NCI-H2196 treated with DMSO at 0.1 percent for 48 hours (cell line): ENCODE data around the gene GPD1L.
"Not testable (repeated sequence)": the region's sequence is repeated elsewhere in the genome, so short reads cannot be mapped to it uniquely, and the experiment has no call there.

Experiments used
- DNase-seq: peaks from one replicate; lab custom pipeline; 2025; ENCODE audit not compliant: unreplicated experiment; lab: John Stamatoyannopoulos, UW

Gene GPD1L

GRCh38 chr3:32106132-32106928 is at the start of gene GPD1L:
GPD1L (plus strand) TSS chr3:32106620; CDS start chr3:32106712, 92 bp downstream.
- peak; percentile 71 for DNase-seq

- DNase-seq, result not testable (repeated sequence)
Measured at GRCh38 chr3:32058465-32058864, 48.0 kb upstream of the GPD1L start.

GRCh38 chr3:32062950-32063582 is 43.4 kb upstream of the GPD1L start:
- no peak for DNase-seq

- DNase-seq, result no peak
Measured at GRCh38 chr3:32066686-32067085, 39.7 kb upstream of the GPD1L start.

GRCh38 chr3:32074194-32074593 is 32.2 kb upstream of the GPD1L start:
- DNase-seq, result not testable (repeated sequence)

GRCh38 chr3:32076566-32076965 is 29.9 kb upstream of the GPD1L start:
- no peak for DNase-seq

GRCh38 chr3:32077260-32078084 is 28.9 kb upstream of the GPD1L start:
- no peak for DNase-seq

- no peak for DNase-seq
Measured at GRCh38 chr3:32078085-32078634, 28.3 kb upstream of the GPD1L start.

GRCh38 chr3:32078864-32079263 is 27.6 kb upstream of the GPD1L start:
- DNase-seq, result no peak

GRCh38 chr3:32082721-32083120 is 23.7 kb upstream of the GPD1L start:
- no peak for DNase-seq

GRCh38 chr3:32083702-32084270 is 22.6 kb upstream of the GPD1L start:
- no peak for DNase-seq

GRCh38 chr3:32084870-32085269 is 21.6 kb upstream of the GPD1L start:
- no peak for DNase-seq

GRCh38 chr3:32086464-32086863 is 20.0 kb upstream of the GPD1L start:
- no peak for DNase-seq

- no peak for DNase-seq
Measured at GRCh38 chr3:32089476-32089875, 16.9 kb upstream of the GPD1L start.

- DNase-seq, result no peak
Measured at GRCh38 chr3:32093204-32093603, 13.2 kb upstream of the GPD1L start.

- DNase-seq, result no peak
Measured at GRCh38 chr3:32095431-32095830, 11.0 kb upstream of the GPD1L start.

- DNase-seq, result no peak
Measured at GRCh38 chr3:32097768-32098167, 8.7 kb upstream of the GPD1L start.

GRCh38 chr3:32098528-32098927 is 7.9 kb upstream of the GPD1L start:
- no peak for DNase-seq

- DNase-seq, result no peak
Measured at GRCh38 chr3:32100465-32100864, 6.0 kb upstream of the GPD1L start.

- no peak for DNase-seq
Measured at GRCh38 chr3:32102289-32102688, 4.1 kb upstream of the GPD1L start.

GRCh38 chr3:32104492-32104891 is 1.9 kb upstream of the GPD1L start:
- DNase-seq, result no peak
